ENCODE results near the gene LAMTOR4. TPM values are rescaled to one million over a fixed set of nuclear protein-coding genes. Genes with fewer than 3 reads are reported as not detected.

LAMTOR4 gene
- total RNA-seq, 6 experiments from 2014 or later, result 35.8 to 66.6 (median 44.9) TPM

DNA sequence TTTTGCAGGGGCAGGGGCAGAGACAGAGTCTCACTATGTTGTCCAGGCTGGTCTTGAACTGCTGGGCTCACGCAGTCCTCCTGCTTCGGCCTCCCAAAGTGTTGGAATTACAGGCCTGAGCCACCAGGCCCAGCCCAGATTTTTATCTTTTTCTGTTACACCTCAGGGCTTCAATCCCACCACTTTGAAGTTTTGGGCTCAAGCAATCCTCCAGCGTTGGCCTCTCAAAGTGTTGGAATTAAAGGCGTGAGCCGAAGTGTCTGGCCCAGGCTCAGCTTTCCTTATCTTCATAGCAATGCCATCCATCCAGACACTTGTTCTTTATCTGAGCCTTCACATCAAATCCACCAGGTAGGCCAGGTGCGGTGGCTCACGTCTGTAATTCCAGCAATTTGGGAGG lies 33.7 kb upstream of the LAMTOR4 start:
- H3K4me3 ChIP-seq, result no peak overlapping the region
- H3K36me3 ChIP-seq, result peaks cover 0 to 16% (median 5%) of the 10 kb centered on the region in 4 donors
- WGBS (ENCODE audit: insufficient coverage, low coverage, low lambda C conversion rate, missing lambda C conversion rate), result 92% methylated on average over 5 of the region's 7 CpGs
- DNase-seq (no peak), ATAC-seq (no peak)
- intact Hi-C loops (cut with DNase I), result no loop called here
- no peaks in the 10 kb centered on the region for H3K27me3 ChIP-seq
- H3K9me3 ChIP-seq, result no peaks in the 10 kb centered on the region
- TF ChIP-seq, protein P1, sequence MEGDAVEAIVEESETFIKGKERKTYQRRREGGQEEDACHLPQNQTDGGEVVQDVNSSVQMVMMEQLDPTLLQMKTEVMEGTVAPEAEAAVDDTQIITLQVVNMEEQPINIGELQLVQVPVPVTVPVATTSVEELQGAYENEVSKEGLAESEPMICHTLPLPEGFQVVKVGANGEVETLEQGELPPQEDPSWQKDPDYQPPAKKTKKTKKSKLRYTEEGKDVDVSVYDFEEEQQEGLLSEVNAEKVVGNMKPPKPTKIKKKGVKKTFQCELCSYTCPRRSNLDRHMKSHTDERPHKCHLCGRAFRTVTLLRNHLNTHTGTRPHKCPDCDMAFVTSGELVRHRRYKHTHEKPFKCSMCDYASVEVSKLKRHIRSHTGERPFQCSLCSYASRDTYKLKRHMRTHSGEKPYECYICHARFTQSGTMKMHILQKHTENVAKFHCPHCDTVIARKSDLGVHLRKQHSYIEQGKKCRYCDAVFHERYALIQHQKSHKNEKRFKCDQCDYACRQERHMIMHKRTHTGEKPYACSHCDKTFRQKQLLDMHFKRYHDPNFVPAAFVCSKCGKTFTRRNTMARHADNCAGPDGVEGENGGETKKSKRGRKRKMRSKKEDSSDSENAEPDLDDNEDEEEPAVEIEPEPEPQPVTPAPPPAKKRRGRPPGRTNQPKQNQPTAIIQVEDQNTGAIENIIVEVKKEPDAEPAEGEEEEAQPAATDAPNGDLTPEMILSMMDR (IDR thresholded peaks at IDR 0.05), result no peak
- no peak for TF ChIP-seq POLR2A (IDR thresholded peaks at IDR 0.05)
- H3K27ac ChIP-seq, result no peak overlapping the region
- peaks cover 0 to 7% (median 2%) of the 10 kb centered on the region in 4 donors for H3K4me1 ChIP-seq

DNA sequence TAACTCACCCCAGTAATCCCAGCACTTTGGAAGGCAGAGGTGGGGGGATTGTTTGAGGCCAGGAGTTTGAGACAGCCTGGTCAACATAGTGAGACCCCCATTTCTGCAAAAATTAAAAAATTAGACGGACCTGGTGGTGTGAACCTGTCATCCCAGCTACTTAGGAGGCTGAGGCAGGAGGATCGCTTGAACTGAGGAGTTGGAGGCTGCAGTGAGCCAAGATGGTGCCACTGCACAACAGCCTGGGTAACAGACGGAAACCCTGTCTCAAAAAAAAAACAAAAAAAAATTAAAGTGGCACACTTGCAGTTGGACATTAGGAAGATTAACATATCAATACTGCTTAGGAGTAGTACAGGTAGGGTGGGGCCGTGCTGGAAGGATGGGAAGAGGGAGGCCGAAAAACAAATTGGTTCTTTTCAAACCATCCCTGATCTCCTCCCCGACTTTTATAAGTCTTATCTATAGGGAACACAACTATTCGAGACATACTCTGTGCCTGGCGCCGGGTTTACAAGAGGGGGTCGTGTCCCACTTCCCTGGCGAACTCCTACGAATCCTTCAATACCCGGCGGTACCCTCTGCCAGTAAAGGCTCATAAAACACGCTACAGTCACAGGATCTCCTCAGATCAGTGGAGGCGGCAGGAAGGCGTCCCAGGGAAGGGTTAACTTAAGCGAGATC lies 30.2 kb upstream of the LAMTOR4 start:
- no peaks in the 10 kb centered on the region for H3K9me3 ChIP-seq
- no peak for DNase-seq
- no peaks in the 10 kb centered on the region for H3K27me3 ChIP-seq
- peaks cover 0 to 3% (median 0%) of the 10 kb centered on the region in 4 donors for H3K36me3 ChIP-seq
- peaks cover 0 to 14% (median 2%) of the 10 kb centered on the region in 4 donors for H3K4me1 ChIP-seq
- 26% methylated on average over 12 of the region's 18 CpGs for WGBS (ENCODE audit: insufficient coverage, low coverage, low lambda C conversion rate, missing lambda C conversion rate)
- H3K27ac ChIP-seq, result peak overlapping the region in 1 of 3 donors; percentile 95
- no peak for ATAC-seq
- TF ChIP-seq, protein P1 (IDR thresholded peaks at IDR 0.05), result no peak
- no peak for TF ChIP-seq POLR2A (IDR thresholded peaks at IDR 0.05)
- intact Hi-C loops (cut with DNase I), result no loop called here
- peak overlapping the region; percentile 86 to 95 (median 93) for H3K4me3 ChIP-seq

DNA sequence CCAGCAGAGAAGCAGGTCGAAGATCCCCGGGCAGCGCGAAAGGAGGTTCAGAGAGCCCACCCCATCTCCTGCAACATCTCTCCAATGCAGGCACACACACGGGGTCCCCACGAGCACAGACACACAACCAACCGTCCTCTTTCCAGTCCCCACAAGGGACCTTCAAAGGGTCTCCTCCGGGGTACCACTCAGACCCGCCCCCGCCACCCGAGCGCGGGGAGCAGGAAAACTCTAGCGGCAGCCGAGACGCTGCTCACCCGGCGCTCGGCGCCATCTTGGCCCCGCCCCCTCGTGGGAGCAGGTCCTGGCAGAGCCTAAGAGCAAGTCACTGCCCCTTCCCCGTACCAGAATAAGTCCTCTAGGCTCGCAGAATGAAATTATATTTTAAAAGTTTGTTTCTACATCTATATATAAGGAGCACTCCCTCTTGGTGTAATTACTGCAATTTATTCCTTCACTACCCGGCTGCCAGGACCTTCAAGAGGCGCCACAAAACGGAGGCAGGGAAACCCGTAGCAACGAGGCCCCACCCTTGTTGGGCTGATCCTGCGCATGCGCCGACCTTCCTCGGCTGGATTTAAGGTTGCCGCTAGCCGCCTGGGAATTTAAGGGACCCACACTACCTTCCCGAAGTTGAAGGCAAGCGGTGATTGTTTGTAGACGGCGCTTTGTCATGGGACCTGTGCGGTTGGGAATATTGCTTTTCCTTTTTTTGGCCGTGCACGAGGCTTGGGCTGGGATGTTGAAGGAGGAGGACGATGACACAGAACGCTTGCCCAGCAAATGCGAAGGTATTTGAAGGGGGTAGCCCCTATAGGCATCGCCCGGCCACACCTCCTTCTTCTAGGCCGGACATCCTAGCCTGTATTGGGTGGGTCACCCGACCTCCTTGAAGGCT lies 29.4 kb upstream of the LAMTOR4 start, which contains the start of the genes CNPY4 and TAF6:
TSS of gene CNPY4 (plus strand) at position 563 of the 898 bp plus-strand sequence. CDS start at position 674, 111 bp downstream.
TSS of gene TAF6 (minus strand) at position 287 of the 898 bp plus-strand sequence. CDS start 5,149 bp downstream, outside the sequence.
- intact Hi-C loops (cut with DNase I), result no loop called here

More for the DNA sequence above, 29.4 kb upstream of the LAMTOR4 start, which contains the start of the genes CNPY4 and TAF6:
- DNase-seq (peak; percentile 96 to 97 (median 97)), ATAC-seq (peak; percentile 93 to 96 (median 94))
- TF ChIP-seq, protein P1 (IDR thresholded peaks at IDR 0.05), result no peak
- TF ChIP-seq POLR2A (IDR thresholded peaks at IDR 0.05), result peak; percentile 47
- Histone ChIP-seq H3K4me1 (peaks cover 0 to 14% (median 2%) of the 10 kb centered on the region in 4 donors), H3K27me3 (no peaks in the 10 kb centered on the region), H3K9me3 (no peaks in the 10 kb centered on the region), H3K36me3 (no peaks in the 10 kb centered on the region), H3K27ac (peak within 1 kb of the TSS; percentile 93 to 95 (median 94)), H3K4me3 (peak within 1 kb of the TSS; percentile 86 to 95 (median 93))
- WGBS (ENCODE audit: insufficient coverage, low coverage, low lambda C conversion rate, missing lambda C conversion rate), result under 1% methylated on average over 28 of the region's 49 CpGs
